HL-60 (cell line): ENCODE data around the gene C17orf114.

Source experiments
- DNase-seq, 2 experiments: peaks; one replicate each; pipeline ENCODE4 v3.0.0-alpha.2; 2010 to 2020; ENCODE audit warnings: low read depth in 1 of 2, low spot score in 1 of 2
- H3K27ac ChIP-seq: fragments of 250-450 bp; sonication (Bioruptor Pico); replicated peaks from 2 replicates; pipeline ENCODE4 v1.5.1; 2020; ENCODE audit warnings: mild to moderate bottlenecking, moderate library complexity
- H3K27me3 ChIP-seq: fragments of 250-450 bp; sonication (Bioruptor Pico); 2 replicates; pipeline ENCODE4 v1.5.1; 2021; ENCODE audit warnings: mild to moderate bottlenecking, moderate library complexity; ENCODE audit not compliant: insufficient read depth, poor library complexity, severe bottlenecking
- H3K4me3 ChIP-seq: replicated peaks from 2 replicates; pipeline ENCODE4 v1.5.1; 2011; ENCODE audit warnings: mild to moderate bottlenecking, control low read depth, low read length; ENCODE audit not compliant: insufficient read depth
- CTCF ChIP-seq: IDR thresholded peaks from one replicate; pipeline ENCODE4 v1.5.1; 2011; ENCODE audit warnings: low read length, control low read depth, inconsistent platforms; ENCODE audit not compliant: insufficient read depth
- GABPA ChIP-seq: IDR thresholded peaks from 2 replicates; pipeline ENCODE4 v1.6.1; 2012; ENCODE audit warnings: low read depth
- POLR2AphosphoS5 ChIP-seq: IDR thresholded peaks from 2 replicates; pipeline ENCODE4 v1.6.1; 2012; ENCODE audit warnings: low read depth
- REST ChIP-seq: IDR thresholded peaks from 2 replicates; pipeline ENCODE4 v1.6.1; 2012; ENCODE audit warnings: low read depth; ENCODE audit not compliant: insufficient replicate concordance
- SPI1 ChIP-seq: IDR thresholded peaks from 2 replicates; pipeline ENCODE4 v1.6.1; 2012; ENCODE audit warnings: low read depth, mild to moderate bottlenecking, borderline replicate concordance

C17orf114 gene

GRCh38 chr17:4802228-4802627, at the start of gene C17orf114:
Gene C17orf114 (minus strand): TSS chr17:4802328.
- H3K27me3 ChIP-seq = peaks cover 6% of the 10 kb centered on the region
- no peak for TF ChIP-seq POLR2AphosphoS5
- TF ChIP-seq CTCF = no peak
- no peak for TF ChIP-seq SPI1
- TF ChIP-seq REST = no peak
- TF ChIP-seq GABPA = no peak
- no peak within 1 kb of the TSS for H3K27ac ChIP-seq
- DNase-seq = no peak
- H3K4me3 ChIP-seq = no peak within 1 kb of the TSS

GRCh38 chr17:4851084-4851483, 49.0 kb upstream of the C17orf114 start:
- no peak for TF ChIP-seq CTCF
- no peak for TF ChIP-seq POLR2AphosphoS5
- no peak for TF ChIP-seq SPI1
- no peak for TF ChIP-seq REST
- TF ChIP-seq GABPA = no peak

GRCh38 chr17:4850246-4850645, 48.1 kb upstream of the C17orf114 start:
- Histone ChIP-seq H3K27ac (no peak overlapping the region), H3K4me3 (no peak overlapping the region), H3K27me3 (no peaks in the 10 kb centered on the region)
- no peak for TF ChIP-seq GABPA
- TF ChIP-seq REST = no peak
- TF ChIP-seq CTCF = no peak
- TF ChIP-seq SPI1 = no peak
- no peak for TF ChIP-seq POLR2AphosphoS5
- no peak for DNase-seq

More at GRCh38 chr17:4851084-4851483, 49.0 kb upstream of the C17orf114 start:
- Histone ChIP-seq H3K27me3 (no peaks in the 10 kb centered on the region), H3K4me3 (no peak overlapping the region), H3K27ac (no peak overlapping the region)
- no peak for DNase-seq
